H9 (cell line): ENCODE results near the gene MLC1. TPM values are rescaled to one million over a fixed set of nuclear protein-coding genes. Genes with fewer than 3 reads are reported as not detected.

Source experiments
- DNase-seq: peaks from one replicate; pipeline ENCODE4 v3.0.0-alpha.2; 2017
- H2AFZ ChIP-seq: one replicate; pipeline ENCODE4 v1.6.1; 2013; ENCODE audit warnings: mild to moderate bottlenecking, low read length, control low read depth, moderate library complexity
- H2AK5ac ChIP-seq: 2 replicates; pipeline ENCODE4 v1.6.1; 2013; ENCODE audit warnings: low read length, control low read depth, mixed read lengths; ENCODE audit not compliant: insufficient read length
- H2BK120ac ChIP-seq: one replicate; pipeline ENCODE4 v1.6.1; 2013; ENCODE audit warnings: low read depth, mild to moderate bottlenecking, low read length, control low read depth, inconsistent platforms; ENCODE audit not compliant: poor library complexity, severe bottlenecking
- H2BK12ac ChIP-seq: 2 replicates; pipeline ENCODE4 v1.6.1; 2013; ENCODE audit warnings: low read length, control low read depth, mixed read lengths, low read depth; ENCODE audit not compliant: insufficient read length
- H2BK15ac ChIP-seq: 2 replicates; pipeline ENCODE4 v1.6.1; 2013; ENCODE audit warnings: low read depth, low read length, control low read depth
- H2BK20ac ChIP-seq: one replicate; pipeline ENCODE4 v1.6.1; 2013; ENCODE audit warnings: low read depth, mild to moderate bottlenecking, low read length, control low read depth, inconsistent platforms; ENCODE audit not compliant: poor library complexity, severe bottlenecking
- H2BK5ac ChIP-seq: 2 replicates; pipeline ENCODE4 v1.6.1; 2013; ENCODE audit warnings: low read length, control low read depth, mixed read lengths; ENCODE audit not compliant: insufficient read length
- H3K14ac ChIP-seq: 2 replicates; pipeline ENCODE4 v1.6.1; 2013; ENCODE audit warnings: low read length, control low read depth; ENCODE audit not compliant: insufficient read depth
- H3K18ac ChIP-seq: 2 replicates; pipeline ENCODE4 v1.6.1; 2013; ENCODE audit warnings: low read depth, mild to moderate bottlenecking, mixed read lengths, low read length, control low read depth; ENCODE audit not compliant: insufficient read length
- H3K23ac ChIP-seq: 2 replicates; pipeline ENCODE4 v1.6.1; 2013; ENCODE audit warnings: low read length, control low read depth, mixed read lengths, low read depth; ENCODE audit not compliant: insufficient read length
- H3K23me2 ChIP-seq: 2 replicates; pipeline ENCODE4 v1.6.1; 2013; ENCODE audit warnings: low read depth, mild to moderate bottlenecking, mixed read lengths, low read length, control low read depth; ENCODE audit not compliant: insufficient read length, poor library complexity, severe bottlenecking
- H3K27ac ChIP-seq: 2 replicates; pipeline ENCODE4 v1.5.1; 2013; ENCODE audit warnings: low read length, control low read depth, mixed read lengths, low read depth; ENCODE audit not compliant: insufficient read length
- H3K27me3 ChIP-seq: 2 replicates; pipeline ENCODE4 v1.6.1; 2013; ENCODE audit warnings: low read length, control low read depth, inconsistent platforms; ENCODE audit not compliant: insufficient read depth
- H3K4ac ChIP-seq: 2 replicates; pipeline ENCODE4 v1.6.1; 2013; ENCODE audit warnings: low read depth, mild to moderate bottlenecking, control low read depth, inconsistent platforms, low read length, moderate library complexity
- H3K4me1 ChIP-seq: 2 replicates; pipeline ENCODE4 v1.6.1; 2013; ENCODE audit warnings: low read length, control low read depth, inconsistent platforms; ENCODE audit not compliant: insufficient read depth
- H3K4me2 ChIP-seq: 2 replicates; pipeline ENCODE4 v1.6.1; 2013; ENCODE audit warnings: low read length, control low read depth, mixed read lengths; ENCODE audit not compliant: insufficient read length, insufficient read depth
- H3K56ac ChIP-seq: 2 replicates; pipeline ENCODE4 v1.6.1; 2013; ENCODE audit warnings: low read depth, mild to moderate bottlenecking, mixed read lengths, low read length, control low read depth; ENCODE audit not compliant: insufficient read length
- H3K79me1 ChIP-seq: 2 replicates; pipeline ENCODE4 v1.6.1; 2013; ENCODE audit warnings: low read depth, mild to moderate bottlenecking, moderate library complexity, low read length, control low read depth, inconsistent platforms; ENCODE audit not compliant: insufficient read depth, poor library complexity, severe bottlenecking
- H3K79me2 ChIP-seq: 2 replicates; pipeline ENCODE4 v1.6.1; 2013; ENCODE audit warnings: low read length, control low read depth, inconsistent platforms; ENCODE audit not compliant: insufficient read depth
- H3K9ac ChIP-seq: 2 replicates; pipeline ENCODE4 v1.6.1; 2013; ENCODE audit warnings: low read length, control low read depth, mixed read lengths; ENCODE audit not compliant: insufficient read length; ENCODE audit errors: extremely low read depth
- H3K9me3 ChIP-seq: one replicate; pipeline ENCODE4 v1.6.1; 2013; ENCODE audit warnings: low read depth, low read length, inconsistent platforms; ENCODE audit not compliant: control insufficient read depth
- H3T11ph ChIP-seq: one replicate; pipeline ENCODE4 v1.6.1; 2013; ENCODE audit warnings: mild to moderate bottlenecking, low read length, control low read depth, inconsistent platforms
- H4K20me1 ChIP-seq: one replicate; pipeline ENCODE4 v1.6.1; 2013; ENCODE audit not compliant: control insufficient read depth, insufficient read length, insufficient read depth
- H4K5ac ChIP-seq: 2 replicates; pipeline ENCODE4 v1.6.1; 2013; ENCODE audit warnings: low read depth, mild to moderate bottlenecking, mixed read lengths, low read length, control low read depth; ENCODE audit not compliant: insufficient read length
- H4K8ac ChIP-seq: replicated peaks from 2 replicates; pipeline ENCODE4 v1.6.1; 2013; ENCODE audit warnings: low read length, control low read depth, mixed read lengths, low read depth; ENCODE audit not compliant: insufficient read length
- H4K91ac ChIP-seq: 2 replicates; pipeline ENCODE4 v1.6.1; 2013; ENCODE audit warnings: low read depth, mild to moderate bottlenecking, moderate library complexity, mixed read lengths, low read length, control low read depth; ENCODE audit not compliant: insufficient read length
- H3K27ac Mint-ChIP-seq, 3 experiments: 2 replicates in 2 of 3; 3 replicates in 1 of 3; pipeline ENCODE4 v1.8.0; 2020 to 2021; ENCODE audit warnings: mixed read lengths in 3 of 3, mild to moderate bottlenecking in 1 of 3, moderate library complexity in 1 of 3
- H3K27me3 Mint-ChIP-seq: 2 replicates; pipeline ENCODE4 v1.8.0; 2021; ENCODE audit warnings: low read depth, mild to moderate bottlenecking, moderate library complexity, mixed read lengths
- H3K36me3 Mint-ChIP-seq, 3 experiments: 2 replicates in 2 of 3; 3 replicates in 1 of 3; pipeline ENCODE4 v1.8.0; 2020 to 2021; ENCODE audit warnings: low read depth in 3 of 3, mixed read lengths in 3 of 3; ENCODE audit not compliant: insufficient read depth in 1 of 3
- H3K4me1 Mint-ChIP-seq, 2 experiments: 2 replicates each; pipeline ENCODE4 v1.8.0; 2020; ENCODE audit warnings: mixed read lengths in 2 of 2
- H3K4me3 Mint-ChIP-seq, 2 experiments: 2 replicates in 1 of 2; 3 replicates in 1 of 2; pipeline ENCODE4 v1.8.0; 2020 to 2021; ENCODE audit warnings: mild to moderate bottlenecking in 2 of 2, mixed read lengths in 2 of 2, moderate library complexity in 1 of 2
- H3K9me3 Mint-ChIP-seq, 2 experiments: 2 replicates in 1 of 2; 3 replicates in 1 of 2; pipeline ENCODE4 v1.8.0; 2020; ENCODE audit warnings: mild to moderate bottlenecking in 2 of 2, mixed read lengths in 2 of 2, moderate library complexity in 1 of 2
- WGBS: extraction: QIAGEN DNeasy Blood & Tissue Kit; methylation state at CpG from one replicate; pipeline ENCODE4 v1.1.7; 2013; ENCODE audit warnings: missing lambda C conversion rate, low lambda C conversion rate, mixed read lengths; ENCODE audit not compliant: insufficient read length; ENCODE audit errors: extremely low coverage; 5-methylcytosine and 5-hydroxymethylcytosine counted together
- total RNA-seq: library from RNA; stranded (reverse); gene quantifications from 2 replicates; pipeline ENCODE4 v1.2.1, GENCODE V29; 2021
- TF ChIP-seq, protein P1 (sequence below): fragments of 200-600 bp; sonication (generic); conservative IDR thresholded peaks from 3 replicates; pipeline ENCODE4 v1.8.0; 2021; ENCODE audit warnings: antibody characterized with exemption, mild to moderate bottlenecking

Gene MLC1
- total RNA-seq, 1 experiment from 2014 or later: not detected

DNA sequence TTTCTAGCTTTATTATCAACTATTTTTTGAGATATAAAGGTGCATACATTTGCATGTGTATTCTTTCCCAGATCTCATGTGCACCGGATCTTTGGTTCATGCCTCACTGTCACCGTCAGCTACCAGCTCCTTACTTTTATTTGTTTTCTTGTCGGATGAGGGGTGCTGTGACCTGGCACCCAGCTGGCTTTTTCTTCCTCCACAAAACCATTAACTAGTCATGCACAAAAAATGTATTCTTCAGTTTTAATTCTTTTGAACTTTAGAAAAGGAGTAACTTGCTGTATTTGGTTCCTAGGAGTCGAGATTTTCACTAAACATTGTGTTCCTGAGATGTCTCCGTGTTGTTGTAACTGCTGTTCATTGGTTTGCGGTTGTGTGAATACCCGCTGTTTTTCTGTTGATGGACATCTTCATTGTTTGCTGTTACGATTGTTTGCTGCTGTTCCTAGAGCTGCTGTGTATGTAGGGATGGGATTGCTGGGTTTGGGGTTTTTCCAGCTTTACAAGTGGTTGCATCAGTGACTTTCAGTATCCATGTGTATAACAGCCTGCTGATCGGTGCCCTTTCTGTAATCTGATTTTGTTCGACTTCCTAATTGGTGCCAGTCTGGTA, 44.0 kb upstream of the MLC1 start:
- no peaks in the 10 kb centered on the region for H3K36me3 Mint-ChIP-seq
- H2AFZ ChIP-seq: no peak overlapping the region
- H3K9me3 Mint-ChIP-seq: no peaks in the 10 kb centered on the region; a peak in 1 of 5 replicates
- H3K18ac ChIP-seq: no peak overlapping the region
- H4K20me1 ChIP-seq: no peaks in the 10 kb centered on the region
- H4K8ac ChIP-seq: no peak overlapping the region
- H3T11ph ChIP-seq: no peak overlapping the region
- no peak overlapping the region for H3K56ac ChIP-seq
- no peak overlapping the region for H4K91ac ChIP-seq
- H3K9ac ChIP-seq: no peak overlapping the region
- H3K27ac Mint-ChIP-seq: no peak overlapping the region
- no peak overlapping the region for H3K4me3 Mint-ChIP-seq
- H2BK120ac ChIP-seq: no peak overlapping the region
- H3K27me3 ChIP-seq: no peaks in the 10 kb centered on the region
- no peak overlapping the region for H2BK5ac ChIP-seq
- H3K4me2 ChIP-seq: no peak overlapping the region
- WGBS: no CpG with 5 or more reads among the region's 10 CpGs
- H3K79me2 ChIP-seq: no peaks in the 10 kb centered on the region
- no peak overlapping the region for H2BK15ac ChIP-seq
- H3K9me3 ChIP-seq: no peaks in the 10 kb centered on the region
- DNase-seq: no peak
- H3K23ac ChIP-seq: no peak overlapping the region
- no peak overlapping the region for H3K4ac ChIP-seq
- no peaks in the 10 kb centered on the region for H3K23me2 ChIP-seq
- no peak overlapping the region for H3K27ac ChIP-seq
- H4K5ac ChIP-seq: no peak overlapping the region
- no peak overlapping the region for H3K14ac ChIP-seq
- no peaks in the 10 kb centered on the region for H3K4me1 ChIP-seq
- no peaks in the 10 kb centered on the region for H3K4me1 Mint-ChIP-seq
- H2BK20ac ChIP-seq: no peak overlapping the region
- H3K27me3 Mint-ChIP-seq: peaks cover 25% of the 10 kb centered on the region
- TF ChIP-seq, protein P1, sequence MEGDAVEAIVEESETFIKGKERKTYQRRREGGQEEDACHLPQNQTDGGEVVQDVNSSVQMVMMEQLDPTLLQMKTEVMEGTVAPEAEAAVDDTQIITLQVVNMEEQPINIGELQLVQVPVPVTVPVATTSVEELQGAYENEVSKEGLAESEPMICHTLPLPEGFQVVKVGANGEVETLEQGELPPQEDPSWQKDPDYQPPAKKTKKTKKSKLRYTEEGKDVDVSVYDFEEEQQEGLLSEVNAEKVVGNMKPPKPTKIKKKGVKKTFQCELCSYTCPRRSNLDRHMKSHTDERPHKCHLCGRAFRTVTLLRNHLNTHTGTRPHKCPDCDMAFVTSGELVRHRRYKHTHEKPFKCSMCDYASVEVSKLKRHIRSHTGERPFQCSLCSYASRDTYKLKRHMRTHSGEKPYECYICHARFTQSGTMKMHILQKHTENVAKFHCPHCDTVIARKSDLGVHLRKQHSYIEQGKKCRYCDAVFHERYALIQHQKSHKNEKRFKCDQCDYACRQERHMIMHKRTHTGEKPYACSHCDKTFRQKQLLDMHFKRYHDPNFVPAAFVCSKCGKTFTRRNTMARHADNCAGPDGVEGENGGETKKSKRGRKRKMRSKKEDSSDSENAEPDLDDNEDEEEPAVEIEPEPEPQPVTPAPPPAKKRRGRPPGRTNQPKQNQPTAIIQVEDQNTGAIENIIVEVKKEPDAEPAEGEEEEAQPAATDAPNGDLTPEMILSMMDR: no peak
- no peak overlapping the region for H2AK5ac ChIP-seq
- no peaks in the 10 kb centered on the region for H3K79me1 ChIP-seq
- H2BK12ac ChIP-seq: no peak overlapping the region
